Left ventricle myocardium inferior (tissue), 1 donor: ENCODE data around the gene KRTAP6-3. TPM values are rescaled to one million over a fixed set of nuclear protein-coding genes. Genes with fewer than 3 reads are reported as not detected.

Experiments used
- DNase-seq: peaks from one replicate; pipeline ENCODE4 v3.0.0-alpha.2; 2020
- H3K27ac ChIP-seq: fragments of 200-600 bp; replicated peaks from 2 replicates; pipeline ENCODE4 v1.8.0; 2021
- H3K27me3 ChIP-seq: fragments of 200-600 bp; 2 replicates; pipeline ENCODE4 v1.8.0; 2021; ENCODE audit warnings: low read depth
- H3K36me3 ChIP-seq: fragments of 200-600 bp; 2 replicates; pipeline ENCODE4 v1.8.0; 2021
- H3K4me1 ChIP-seq: fragments of 200-600 bp; 2 replicates; pipeline ENCODE4 v1.8.0; 2021
- H3K4me3 ChIP-seq: fragments of 200-600 bp; 2 replicates; pipeline ENCODE4 v1.8.0; 2021; ENCODE audit warnings: mild to moderate bottlenecking, moderate library complexity
- H3K9me3 ChIP-seq: fragments of 200-600 bp; replicated peaks from 2 replicates; pipeline ENCODE4 v1.8.0; 2021
- CTCF ChIP-seq: fragments of 200-600 bp; IDR thresholded peaks from 2 replicates; pipeline ENCODE4 v1.8.0; 2021; ENCODE audit warnings: antibody characterized with exemption, mild to moderate bottlenecking, borderline replicate concordance
- intact Hi-C: fragments of 100-400 bp; cut with micrococcal nuclease; formaldehyde crosslinking; loops from one replicate; pipeline ENCODE4 v1.11.0; 2022
- total RNA-seq: library from RNA; stranded (reverse); fragmentation: NEBNext Ultra II Directional; extraction: Animal tissue kit (Norgen Biotek cat#: 25700); gene quantifications from one replicate; pipeline ENCODE4 v1.2.1, GENCODE V29; 2021
- donor health status: DM: no; HTN: yes; CAD: no; lungs with severe emphysema.

Gene KRTAP6-3
- total RNA-seq, 1 donor from 2014 or later: not detected

GRCh38 chr21:30623362-30623761 lies 31.1 kb downstream of the KRTAP6-3 start:
- peaks cover 11% of the 10 kb centered on the region for H3K9me3 ChIP-seq
- no peak for TF ChIP-seq CTCF
- no peak overlapping the region for H3K27ac ChIP-seq
- no peaks in the 10 kb centered on the region for H3K36me3 ChIP-seq
- no peak for DNase-seq
- H3K27me3 ChIP-seq: no peaks in the 10 kb centered on the region
- no peak overlapping the region for H3K4me3 ChIP-seq
- H3K4me1 ChIP-seq: no peaks in the 10 kb centered on the region
- intact Hi-C loops: no loop called here

- Histone ChIP-seq H3K4me3 (no peak overlapping the region), H3K36me3 (no peaks in the 10 kb centered on the region), H3K9me3 (peaks cover 11% of the 10 kb centered on the region), H3K4me1 (no peaks in the 10 kb centered on the region), H3K27ac (no peak overlapping the region), H3K27me3 (no peaks in the 10 kb centered on the region)
- DNase-seq: no peak
- intact Hi-C loops: no loop called here
- no peak for TF ChIP-seq CTCF
These were observed 33.4 kb downstream of the KRTAP6-3 start for GRCh38 chr21:30625449-30626165.

GRCh38 chr21:30628109-30628508 lies 35.9 kb downstream of the KRTAP6-3 start:
- H3K4me3 ChIP-seq: no peak overlapping the region
- H3K4me1 ChIP-seq: no peaks in the 10 kb centered on the region
- no peaks in the 10 kb centered on the region for H3K36me3 ChIP-seq
- intact Hi-C loops: no loop called here
- peaks cover 11% of the 10 kb centered on the region for H3K9me3 ChIP-seq
- TF ChIP-seq CTCF: no peak
- no peak for DNase-seq
- H3K27ac ChIP-seq: no peak overlapping the region
- H3K27me3 ChIP-seq: no peaks in the 10 kb centered on the region

- peaks cover 9% of the 10 kb centered on the region for H3K9me3 ChIP-seq
- H3K27ac ChIP-seq: no peak overlapping the region
- DNase-seq: no peak
- H3K4me3 ChIP-seq: no peak overlapping the region
- H3K36me3 ChIP-seq: no peaks in the 10 kb centered on the region
- H3K4me1 ChIP-seq: no peaks in the 10 kb centered on the region
- no peaks in the 10 kb centered on the region for H3K27me3 ChIP-seq
- no peak for TF ChIP-seq CTCF
- intact Hi-C loops: no loop called here
These were observed 37.0 kb downstream of the KRTAP6-3 start for GRCh38 chr21:30629200-30629599.

GRCh38 chr21:30634906-30635305 lies 42.7 kb downstream of the KRTAP6-3 start, which contains the start of gene KRTAP20-2:
TSS of gene KRTAP20-2 (plus strand) at chr21:30635206. CDS start at chr21:30635264, 58 bp downstream.
- Histone ChIP-seq H3K4me3 (no peak within 1 kb of the TSS), H3K4me1 (no peaks in the 10 kb centered on the region), H3K27ac (no peak within 1 kb of the TSS), H3K36me3 (no peaks in the 10 kb centered on the region), H3K9me3 (no peaks in the 10 kb centered on the region), H3K27me3 (no peaks in the 10 kb centered on the region)
- intact Hi-C loops: no loop called here
- TF ChIP-seq CTCF: no peak
- DNase-seq: no peak
